ENCODE data around the gene AOC1. TPM values are rescaled to one million over a fixed set of nuclear protein-coding genes. Genes with fewer than 3 reads are reported as not detected.

Gene AOC1
- total RNA-seq, 2 experiments from 2014 or later = not detected

- H2AFZ ChIP-seq (ENCODE audit: low read length) = peak overlapping the region; percentile 66
- intact Hi-C loops (cut with micrococcal nuclease; ENCODE audit: unreplicated experiment) = loop anchor here (1.0 to 10.0 kb wide), 6 partner anchors 76 to 1026 kb away; partner anchors contain the start of genes AGAP3, ATP6V0E2, FASTK and REPIN1
- peak; percentile 80 for DNase-seq (ENCODE audit: low spot score)
- peak overlapping the region; percentile 61 for H3K4me3 ChIP-seq (ENCODE audit: low read depth, low read length, poor library complexity, severe bottlenecking)
- ChIA-PET POLR2A (interaction anchor here (0.8 to 1.3 kb wide), 6 partner anchors 11 to 92 kb away, joined by 3 to 5 read pairs (median 4); partner anchors contain the start of gene NOS3), CTCF (ENCODE audit: unreplicated experiment) (interaction anchor here (0.6 to 1.4 kb wide), 7 partner anchors 10 to 1238 kb away, joined by 3 to 4 read pairs (median 4); no protein-coding TSS in a partner anchor)
- no peaks in the 10 kb centered on the region for H3K9me2 ChIP-seq (ENCODE audit: insufficient read depth, low read length)
- H3K9me3 ChIP-seq (ENCODE audit: low read length) = peaks cover 7% of the 10 kb centered on the region; the same call in 1 of the 2 replicates
- TF ChIP-seq, protein P1, sequence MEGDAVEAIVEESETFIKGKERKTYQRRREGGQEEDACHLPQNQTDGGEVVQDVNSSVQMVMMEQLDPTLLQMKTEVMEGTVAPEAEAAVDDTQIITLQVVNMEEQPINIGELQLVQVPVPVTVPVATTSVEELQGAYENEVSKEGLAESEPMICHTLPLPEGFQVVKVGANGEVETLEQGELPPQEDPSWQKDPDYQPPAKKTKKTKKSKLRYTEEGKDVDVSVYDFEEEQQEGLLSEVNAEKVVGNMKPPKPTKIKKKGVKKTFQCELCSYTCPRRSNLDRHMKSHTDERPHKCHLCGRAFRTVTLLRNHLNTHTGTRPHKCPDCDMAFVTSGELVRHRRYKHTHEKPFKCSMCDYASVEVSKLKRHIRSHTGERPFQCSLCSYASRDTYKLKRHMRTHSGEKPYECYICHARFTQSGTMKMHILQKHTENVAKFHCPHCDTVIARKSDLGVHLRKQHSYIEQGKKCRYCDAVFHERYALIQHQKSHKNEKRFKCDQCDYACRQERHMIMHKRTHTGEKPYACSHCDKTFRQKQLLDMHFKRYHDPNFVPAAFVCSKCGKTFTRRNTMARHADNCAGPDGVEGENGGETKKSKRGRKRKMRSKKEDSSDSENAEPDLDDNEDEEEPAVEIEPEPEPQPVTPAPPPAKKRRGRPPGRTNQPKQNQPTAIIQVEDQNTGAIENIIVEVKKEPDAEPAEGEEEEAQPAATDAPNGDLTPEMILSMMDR (conservative IDR thresholded peaks at IDR 0.05; ENCODE audit: low read length) = peak; percentile 99
- no peak for TF ChIP-seq EZH2phosphoT487 (IDR thresholded peaks at IDR 0.05; ENCODE audit: borderline replicate concordance, low read depth, low read length)
- peaks cover 69% of the 10 kb centered on the region for H3K4me1 ChIP-seq (ENCODE audit: insufficient read depth, low read length, poor library complexity, severe bottlenecking)
- no peaks in the 10 kb centered on the region; the same call in 1 of the 2 replicates for H3K36me3 ChIP-seq (ENCODE audit: insufficient read depth, low read length)
- H3K4me2 ChIP-seq (ENCODE audit: low read length) = peak overlapping the region; percentile 86
- H3K79me2 ChIP-seq (ENCODE audit: insufficient read depth, low read depth, low read length) = no peaks in the 10 kb centered on the region
- H3K27ac ChIP-seq (ENCODE audit: low read depth, low read length, poor library complexity, severe bottlenecking) = peak overlapping the region; percentile 96
- no peaks in the 10 kb centered on the region for H4K20me1 ChIP-seq (ENCODE audit: insufficient read depth, low read length)
- no TSS peak for BruUV-seq (replicated peaks)
Measured at GRCh38 chr7:150898475-150899011, 46.2 kb downstream of the AOC1 start.

GRCh38 chr7:150900675-150901074 lies 48.4 kb downstream of the AOC1 start:
- no TSS peak for BruUV-seq (replicated peaks)
- Histone ChIP-seq H3K36me3 (ENCODE audit: insufficient read depth, low read length) (no peaks in the 10 kb centered on the region), H2AFZ (ENCODE audit: low read length) (peak overlapping the region; percentile 72; the same call in 1 of the 2 replicates), H3K9me3 (ENCODE audit: low read length) (no peaks in the 10 kb centered on the region), H3K4me1 (ENCODE audit: insufficient read depth, low read length, poor library complexity, severe bottlenecking) (peaks cover 64% of the 10 kb centered on the region), H3K4me3 (ENCODE audit: low read depth, low read length, poor library complexity, severe bottlenecking) (no peak overlapping the region), H3K27ac (ENCODE audit: low read depth, low read length, poor library complexity, severe bottlenecking) (no peak overlapping the region), H3K9me2 (ENCODE audit: insufficient read depth, low read length) (no peaks in the 10 kb centered on the region), H3K79me2 (ENCODE audit: insufficient read depth, low read depth, low read length) (no peaks in the 10 kb centered on the region), H3K4me2 (ENCODE audit: low read length) (peak overlapping the region; percentile 34; the same call in 1 of the 2 replicates), H4K20me1 (ENCODE audit: insufficient read depth, low read length) (no peaks in the 10 kb centered on the region)
- intact Hi-C loops (cut with micrococcal nuclease; ENCODE audit: unreplicated experiment) = no loop called here
- DNase-seq (ENCODE audit: low spot score) = no peak
- ChIA-PET POLR2A (interaction anchor here (0.6 to 1.2 kb wide), 2 partner anchors 9 to 32 kb away, joined by 4 read pairs; no protein-coding TSS in a partner anchor), CTCF (ENCODE audit: unreplicated experiment) (no interaction called here)
- TF ChIP-seq, protein P1 (conservative IDR thresholded peaks at IDR 0.05; ENCODE audit: low read length) = no peak
- TF ChIP-seq EZH2phosphoT487 (IDR thresholded peaks at IDR 0.05; ENCODE audit: borderline replicate concordance, low read depth, low read length) = no peak

Measured in OCI-LY7 (cell line).